IPS-NIHi7 (cell line): ENCODE results near the gene EEF2.
A peak's percentile ranks its signal among the peaks of the same experiment; 100 is the strongest.
"Not testable (repeated sequence)": the region's sequence is repeated elsewhere in the genome, so short reads cannot be mapped to it uniquely, and the experiment has no call there.

Experiments used
- DNase-seq: peaks from one replicate; pipeline ENCODE4 v3.0.0; 2012; ENCODE audit warnings: mixed read lengths; ENCODE audit errors: extremely low spot score

EEF2 gene

GRCh38 chr19:3944018-3944721 lies 41.1 kb downstream of the EEF2 start:
- no peak for DNase-seq

DNA sequence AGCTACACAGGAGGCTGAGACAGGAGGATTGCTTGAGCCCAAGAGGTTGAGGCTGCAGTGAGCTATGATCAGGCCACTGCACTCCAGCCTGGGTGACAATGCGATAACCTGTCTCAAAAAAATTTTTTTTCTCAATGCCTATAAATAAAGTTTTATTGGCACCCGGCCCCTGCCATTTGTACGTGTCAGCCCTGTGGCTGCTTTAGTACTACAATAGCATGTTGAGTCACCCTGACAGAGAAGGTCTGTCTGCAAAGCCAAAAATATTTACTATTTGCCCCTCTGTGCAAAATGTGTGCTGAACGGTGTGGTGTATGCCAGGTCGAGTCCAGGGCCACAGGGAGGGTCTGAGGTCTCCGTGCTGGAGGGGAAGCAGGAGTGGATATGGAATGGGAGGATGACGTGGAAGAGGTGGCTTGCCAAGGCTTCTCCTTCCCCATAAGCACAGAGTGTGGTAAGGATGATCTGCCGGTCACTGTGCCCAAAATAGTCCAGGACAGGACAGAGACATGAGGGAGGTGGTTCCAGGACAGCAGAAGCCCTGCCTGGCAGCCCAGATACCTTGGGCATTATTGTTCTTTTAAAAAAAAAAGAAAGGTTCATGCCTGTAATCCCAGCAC lies 42.4 kb downstream of the EEF2 start:
- no peak for DNase-seq

DNA sequence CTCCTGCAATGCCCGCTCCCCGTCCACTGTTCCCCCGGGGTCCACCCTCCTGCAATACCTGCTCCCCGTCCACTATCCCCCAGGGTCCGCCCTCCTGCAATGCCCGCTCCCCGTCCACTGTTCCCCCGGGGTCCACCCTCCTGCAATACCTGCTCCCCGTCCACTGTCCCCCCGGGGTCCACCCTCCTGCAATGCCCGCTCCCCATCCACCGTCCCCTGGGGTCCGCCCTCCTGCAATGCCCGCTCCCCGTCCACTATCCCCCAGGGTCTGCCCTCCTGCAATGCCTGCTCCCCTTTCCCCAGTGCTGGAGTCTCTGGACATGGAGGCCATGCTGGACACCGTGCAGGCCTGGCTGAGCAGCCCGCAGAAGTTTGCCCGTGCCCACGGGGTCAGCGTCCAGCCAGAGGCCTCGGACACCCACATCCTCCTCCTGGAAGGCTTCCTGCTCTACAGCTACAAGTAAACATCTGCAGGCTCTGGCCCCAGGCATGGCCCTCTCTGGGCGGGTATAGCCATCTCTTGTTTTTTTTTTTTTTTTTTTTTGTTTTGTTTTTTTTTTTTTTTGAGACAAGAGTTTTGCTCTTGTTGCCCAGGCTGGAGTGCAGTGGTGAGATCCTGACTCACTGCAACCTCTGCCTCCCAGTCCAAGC lies 46.8 kb downstream of the EEF2 start:
- DNase-seq = not testable (repeated sequence)

GRCh38 chr19:3936506-3937442 lies 48.5 kb downstream of the EEF2 start:
- DNase-seq = no peak

DNA sequence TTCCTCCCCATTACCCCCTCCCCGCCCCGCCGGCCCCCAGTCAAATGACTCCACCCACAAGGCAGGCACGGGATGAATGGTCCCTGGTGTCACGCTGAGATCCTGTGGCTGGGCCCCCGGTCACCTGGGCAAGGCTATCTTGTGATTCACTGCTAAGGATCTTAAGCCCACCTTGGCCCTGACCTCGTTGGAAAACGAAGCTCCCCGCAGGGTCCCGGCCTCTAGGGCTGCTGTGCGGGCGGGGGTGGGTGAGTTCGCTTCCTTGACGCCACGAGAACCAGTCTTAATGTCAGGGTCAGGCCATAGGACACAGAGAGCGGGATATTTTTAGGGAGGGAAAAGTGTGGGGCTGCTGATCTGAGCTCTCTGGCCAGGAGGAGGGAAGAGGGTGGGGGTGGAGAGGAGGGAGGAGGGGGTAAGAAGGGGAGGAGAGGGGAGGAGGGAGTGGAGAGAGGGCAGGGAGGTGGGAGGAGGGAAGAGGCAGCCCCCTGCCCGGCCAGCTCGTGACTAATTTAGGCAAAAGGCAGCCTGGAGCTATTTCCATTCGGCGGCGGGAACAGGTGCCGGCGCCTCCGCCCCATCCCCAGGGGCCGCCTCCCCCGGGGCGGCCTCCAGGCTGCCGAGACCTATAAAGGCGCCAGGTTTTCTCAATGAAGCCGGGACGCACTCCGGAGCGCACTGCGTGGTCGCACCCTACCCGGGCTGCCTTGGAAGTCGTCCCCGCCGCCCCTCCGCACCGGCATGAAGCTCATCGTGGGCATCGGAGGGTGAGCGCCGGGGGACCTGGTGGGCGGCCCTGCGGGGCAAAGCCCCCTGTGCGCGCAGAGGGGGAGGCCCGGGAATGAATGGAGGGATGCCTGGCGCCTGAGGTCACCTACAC lies 52.1 kb downstream of the EEF2 start, which contains the start of gene NMRK2:
NMRK2 (plus strand) TSS at position 139 of the 880 bp plus-strand sequence; CDS start at position 742, 603 bp downstream.
- DNase-seq = peak; percentile 97

DNA sequence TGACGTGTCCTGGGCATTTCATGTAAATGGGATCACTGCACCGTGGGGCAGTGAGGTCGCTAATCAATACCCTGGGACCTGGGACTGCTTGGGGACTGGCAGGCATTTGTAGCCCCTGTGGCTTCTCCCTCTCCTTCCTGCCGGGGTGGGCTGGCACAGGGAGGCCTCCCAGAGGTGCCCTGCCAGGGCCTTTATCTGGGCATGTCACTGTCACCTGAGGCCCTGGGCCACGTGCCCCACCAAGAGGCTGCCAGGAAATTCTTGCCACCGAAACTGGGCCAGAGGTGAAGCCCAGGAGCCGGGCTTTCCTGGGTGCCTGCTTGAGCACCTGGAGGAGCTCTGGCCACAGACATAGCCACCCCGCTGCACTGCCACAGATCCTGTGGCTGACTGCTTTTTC lies 54.2 kb downstream of the EEF2 start:
- no peak for DNase-seq
